ENCODE measurements around the gene TGFBR2. TPM values are rescaled to one million over a fixed set of nuclear protein-coding genes. Genes with fewer than 3 reads are reported as not detected.

The TGFBR2 gene
- total and polyA plus RNA-seq, 2 experiments from 2014 or later = 135 to 188 TPM

DNA sequence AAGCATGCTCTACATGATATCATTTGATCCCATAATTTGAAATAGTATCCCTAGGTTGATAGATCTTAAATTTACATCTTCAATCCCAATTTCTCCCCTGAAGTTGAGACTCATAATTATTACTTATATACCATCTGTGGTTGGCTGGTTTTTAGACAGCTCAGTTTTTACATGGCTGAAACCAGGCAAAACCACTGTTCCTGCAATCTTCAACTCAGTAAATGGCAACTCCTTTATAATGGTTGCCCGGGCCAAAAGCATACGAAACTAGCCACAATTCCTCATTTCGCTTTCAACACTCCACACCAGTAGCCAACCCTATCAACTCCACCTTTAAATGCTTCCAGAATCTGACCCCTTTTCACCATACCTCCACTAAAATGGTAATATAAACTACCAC, 118.5 kb downstream of the TGFBR2 start:
- in situ Hi-C loops (cut with MboI) = no loop called here

DNA sequence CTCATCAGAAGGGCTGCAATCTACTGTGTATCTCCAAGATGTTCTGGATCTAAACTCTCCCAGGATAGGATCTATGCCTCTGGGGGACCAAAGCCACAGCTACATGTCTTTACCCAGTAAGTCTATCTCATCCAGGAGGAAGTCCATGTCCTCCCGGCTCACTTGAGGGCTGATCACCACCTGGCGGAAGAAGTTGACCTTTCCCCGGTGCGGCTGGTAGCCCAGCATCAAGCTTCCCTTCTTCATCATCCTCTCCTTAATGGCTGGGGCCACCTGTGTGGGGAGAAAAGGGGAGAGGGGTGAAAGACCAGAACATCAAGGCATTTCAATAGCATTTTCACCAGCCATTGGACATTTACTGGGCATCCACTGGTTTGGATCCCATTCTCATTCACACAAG, 121.7 kb downstream of the TGFBR2 start:
- 84 to 94% methylated on average over 4 of the region's 4 CpGs for WGBS, 2 experiments (ENCODE audit: low coverage in 1 of 2, low lambda C conversion rate in 2 of 2, missing lambda C conversion rate in 2 of 2)
- Histone ChIP-seq H3K4me1 (ENCODE audit: insufficient read depth) (no peaks in the 10 kb centered on the region), H4K20me1 (ENCODE audit: insufficient read depth) (no peaks in the 10 kb centered on the region), H3K4me2 (ENCODE audit: unreplicated experiment) (no peak overlapping the region), H3K9ac (no peak overlapping the region), H3K27me3 (replicated peaks; ENCODE audit: insufficient read depth) (no peaks in the 10 kb centered on the region), H3K79me2 (ENCODE audit: insufficient read depth) (no peaks in the 10 kb centered on the region), H3K4me3 (no peak overlapping the region), H3K9me3 (ENCODE audit: low read depth) (no peaks in the 10 kb centered on the region), H3K9me2 (ENCODE audit: insufficient read depth) (no peaks in the 10 kb centered on the region), H3F3A (ENCODE audit: insufficient read depth) (no peaks in the 10 kb centered on the region), H2AFZ (no peak overlapping the region), H3K27ac (no peak overlapping the region), H3K36me3 (ENCODE audit: low read depth) (no peaks in the 10 kb centered on the region)
- TF ChIP-seq EZH2 (IDR thresholded peaks at IDR 0.05; ENCODE audit: insufficient read depth, poor library complexity, severe bottlenecking) = no peak
- in situ Hi-C loops (cut with MboI) = no loop called here
- no peak for DNase-seq

More for the DNA sequence above, 118.5 kb downstream of the TGFBR2 start:
- TF ChIP-seq EZH2 (IDR thresholded peaks at IDR 0.05; ENCODE audit: insufficient read depth, poor library complexity, severe bottlenecking) = no peak
- TF ChIP-seq EZH2phosphoT487 (IDR thresholded peaks at IDR 0.05; ENCODE audit: insufficient read depth, low read depth) = no peak
- 93 to 96% methylated on average over 3 of the region's 3 CpGs for WGBS, 2 experiments (ENCODE audit: low coverage in 1 of 2, low lambda C conversion rate in 2 of 2, missing lambda C conversion rate in 2 of 2)
- Histone ChIP-seq H3K9me3 (ENCODE audit: low read depth) (no peaks in the 10 kb centered on the region), H3K4me2 (ENCODE audit: unreplicated experiment) (no peak overlapping the region), H2AFZ (no peak overlapping the region), H3K4me3 (no peak overlapping the region), H3K79me2 (ENCODE audit: insufficient read depth) (no peaks in the 10 kb centered on the region), H3K9me2 (ENCODE audit: insufficient read depth) (no peaks in the 10 kb centered on the region), H3K27ac (no peak overlapping the region), H3K27me3 (replicated peaks; ENCODE audit: insufficient read depth) (no peaks in the 10 kb centered on the region), H3K9ac (no peak overlapping the region), H3K4me1 (ENCODE audit: insufficient read depth) (peaks cover 10% of the 10 kb centered on the region), H3K36me3 (ENCODE audit: low read depth) (no peaks in the 10 kb centered on the region), H3F3A (ENCODE audit: insufficient read depth) (no peaks in the 10 kb centered on the region), H4K20me1 (ENCODE audit: insufficient read depth) (no peaks in the 10 kb centered on the region)
- no peak for DNase-seq

GRCh38 chr3:30729512-30729911, 123.1 kb downstream of the TGFBR2 start:
- 79 to 83% methylated on average over 2 of the region's 2 CpGs for WGBS, 2 experiments (ENCODE audit: low coverage in 1 of 2, low lambda C conversion rate in 2 of 2, missing lambda C conversion rate in 2 of 2)
- DNase-seq = no peak
- Histone ChIP-seq H3K4me3 (no peak overlapping the region), H4K20me1 (ENCODE audit: insufficient read depth) (no peaks in the 10 kb centered on the region), H3K9me3 (ENCODE audit: low read depth) (no peaks in the 10 kb centered on the region), H3K4me1 (ENCODE audit: insufficient read depth) (no peaks in the 10 kb centered on the region), H3K27ac (no peak overlapping the region), H3F3A (ENCODE audit: insufficient read depth) (no peaks in the 10 kb centered on the region), H3K79me2 (ENCODE audit: insufficient read depth) (no peaks in the 10 kb centered on the region), H3K4me2 (ENCODE audit: unreplicated experiment) (no peak overlapping the region), H2AFZ (no peak overlapping the region), H3K36me3 (ENCODE audit: low read depth) (no peaks in the 10 kb centered on the region), H3K9me2 (ENCODE audit: insufficient read depth) (no peaks in the 10 kb centered on the region; the same call in 1 of the 2 replicates), H3K27me3 (replicated peaks; ENCODE audit: insufficient read depth) (no peaks in the 10 kb centered on the region), H3K9ac (no peak overlapping the region)
- no peak for TF ChIP-seq EZH2phosphoT487 (IDR thresholded peaks at IDR 0.05; ENCODE audit: insufficient read depth, low read depth)
- no peak for TF ChIP-seq EZH2 (IDR thresholded peaks at IDR 0.05; ENCODE audit: insufficient read depth, poor library complexity, severe bottlenecking)
- in situ Hi-C loops (cut with MboI) = no loop called here

GRCh38 chr3:30729936-30730335, 123.5 kb downstream of the TGFBR2 start:
- Histone ChIP-seq H4K20me1 (ENCODE audit: insufficient read depth) (no peaks in the 10 kb centered on the region), H3K36me3 (ENCODE audit: low read depth) (no peaks in the 10 kb centered on the region), H3K9ac (no peak overlapping the region), H3K4me3 (no peak overlapping the region), H3K27ac (no peak overlapping the region), H3K79me2 (ENCODE audit: insufficient read depth) (no peaks in the 10 kb centered on the region), H3K4me1 (ENCODE audit: insufficient read depth) (no peaks in the 10 kb centered on the region), H3K9me3 (ENCODE audit: low read depth) (no peaks in the 10 kb centered on the region), H2AFZ (no peak overlapping the region), H3K4me2 (ENCODE audit: unreplicated experiment) (no peak overlapping the region), H3K27me3 (replicated peaks; ENCODE audit: insufficient read depth) (no peaks in the 10 kb centered on the region), H3K9me2 (ENCODE audit: insufficient read depth) (no peaks in the 10 kb centered on the region; the same call in 1 of the 2 replicates), H3F3A (ENCODE audit: insufficient read depth) (no peaks in the 10 kb centered on the region)
- no peak for TF ChIP-seq EZH2 (IDR thresholded peaks at IDR 0.05; ENCODE audit: insufficient read depth, poor library complexity, severe bottlenecking)
- no peak for TF ChIP-seq EZH2phosphoT487 (IDR thresholded peaks at IDR 0.05; ENCODE audit: insufficient read depth, low read depth)
- in situ Hi-C loops (cut with MboI) = no loop called here
- no peak for DNase-seq

DNA sequence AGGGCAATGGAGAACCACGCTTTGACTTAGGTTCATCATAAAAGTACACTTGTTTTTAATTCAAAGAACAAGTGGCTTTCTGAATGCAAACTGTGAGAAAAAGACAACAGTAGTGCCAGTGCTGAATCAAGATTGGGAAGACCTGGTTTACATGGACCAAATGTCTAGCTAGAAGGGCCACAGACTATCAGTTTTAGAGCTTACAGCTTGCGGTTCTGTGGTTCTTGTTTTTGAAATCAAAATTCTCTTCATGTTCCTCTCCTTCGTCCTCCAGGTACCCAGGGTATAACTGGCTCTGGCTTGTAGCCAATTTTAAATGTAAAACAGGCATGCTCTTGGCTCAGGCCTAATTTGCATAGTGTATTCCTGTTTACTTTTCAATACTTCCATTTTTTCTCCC, 124.6 kb downstream of the TGFBR2 start:
- Histone ChIP-seq H3K27ac (no peak overlapping the region), H3K4me1 (ENCODE audit: insufficient read depth) (no peaks in the 10 kb centered on the region), H4K20me1 (ENCODE audit: insufficient read depth) (no peaks in the 10 kb centered on the region), H3K4me3 (no peak overlapping the region), H3K27me3 (replicated peaks; ENCODE audit: insufficient read depth) (no peaks in the 10 kb centered on the region), H3K4me2 (ENCODE audit: unreplicated experiment) (no peak overlapping the region), H3K36me3 (ENCODE audit: low read depth) (no peaks in the 10 kb centered on the region), H2AFZ (no peak overlapping the region), H3K9me2 (ENCODE audit: insufficient read depth) (no peaks in the 10 kb centered on the region; the same call in 1 of the 2 replicates), H3K79me2 (ENCODE audit: insufficient read depth) (no peaks in the 10 kb centered on the region), H3K9me3 (ENCODE audit: low read depth) (no peaks in the 10 kb centered on the region), H3K9ac (no peak overlapping the region), H3F3A (ENCODE audit: insufficient read depth) (no peaks in the 10 kb centered on the region)
- no peak for TF ChIP-seq EZH2 (IDR thresholded peaks at IDR 0.05; ENCODE audit: insufficient read depth, poor library complexity, severe bottlenecking)
- no peak for TF ChIP-seq EZH2phosphoT487 (IDR thresholded peaks at IDR 0.05; ENCODE audit: insufficient read depth, low read depth)
- whole genome bisulfite sequencing, 2 experiments (ENCODE audit: low coverage in 1 of 2, low lambda C conversion rate in 2 of 2, missing lambda C conversion rate in 2 of 2) = 82 to 91% methylated on average over 3 of the region's 3 CpGs
- no peak for DNase-seq
- in situ Hi-C loops (cut with MboI) = no loop called here
